NK-92 (cell line): ENCODE measurements around the gene CEP131.

Experiments used
- DNase-seq: peaks from one replicate; lab custom pipeline; 2025; ENCODE audit not compliant: unreplicated experiment; lab: John Stamatoyannopoulos, UW

Gene CEP131

GRCh38 chr17:81189670-81190530 is 32.9 kb downstream of the CEP131 start:
- no peak for DNase-seq

GRCh38 chr17:81189016-81189415 is 33.7 kb downstream of the CEP131 start:
- no peak for DNase-seq

DNA sequence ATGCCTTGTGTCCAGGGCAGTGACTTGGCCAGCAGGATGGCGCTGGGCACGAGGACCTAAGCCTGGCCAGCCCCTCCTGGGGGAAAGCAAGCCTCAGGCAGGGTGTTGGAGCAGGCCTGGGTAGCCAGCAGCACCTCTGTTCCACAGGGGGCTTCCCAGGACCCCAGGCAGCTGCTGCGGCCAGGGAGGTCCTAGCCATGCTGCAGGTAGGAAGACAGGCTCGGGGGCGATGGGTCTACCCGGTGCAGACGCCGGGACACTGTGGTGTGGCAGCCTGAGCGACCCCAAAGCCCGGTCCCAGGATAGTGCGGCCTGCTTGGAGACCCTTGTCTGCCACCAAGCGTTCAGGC is 34.3 kb downstream of the CEP131 start:
- DNase-seq, result no peak

DNA sequence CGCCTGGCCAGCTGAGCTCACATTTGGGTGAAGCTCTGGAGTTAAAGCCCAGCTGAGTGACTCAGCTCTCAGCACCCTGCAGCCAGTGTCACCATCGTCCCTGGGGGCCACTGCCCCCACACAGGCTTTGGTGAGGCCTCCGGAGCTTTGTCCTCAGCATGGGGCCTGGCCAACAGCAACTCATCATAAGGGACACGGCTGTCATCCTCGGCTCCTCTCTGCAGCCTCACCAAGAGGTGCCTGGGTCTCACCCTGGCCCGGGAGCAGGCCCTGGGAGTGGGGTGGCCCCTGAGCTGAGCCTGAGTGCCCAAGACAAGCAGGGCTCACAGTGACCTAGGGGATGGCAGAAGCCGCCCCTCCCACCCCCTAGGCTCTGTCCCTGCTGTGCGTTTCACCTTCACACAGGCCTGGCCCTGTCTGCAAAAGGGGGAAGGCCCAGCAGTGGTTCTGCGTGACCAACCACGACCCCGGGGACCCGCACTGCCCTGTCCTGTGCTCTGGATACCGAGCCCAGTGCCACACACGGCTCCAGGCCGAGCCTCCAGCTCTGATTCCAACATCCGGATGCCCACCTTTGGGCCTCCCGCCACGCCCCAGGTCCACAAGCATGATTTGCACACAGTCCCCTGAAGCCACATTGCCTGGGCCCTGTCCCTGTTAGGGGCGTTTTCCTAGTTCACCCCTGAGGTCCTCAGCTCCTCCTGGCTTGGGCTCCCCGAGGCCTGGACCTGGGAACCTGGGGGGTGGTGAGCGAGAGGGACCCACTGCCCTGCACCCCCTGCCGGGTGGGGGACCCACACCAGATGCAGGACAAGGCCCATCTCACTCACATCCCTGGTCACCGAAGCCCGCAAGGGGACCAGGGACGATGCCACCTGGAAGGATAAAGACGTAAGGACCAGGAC is 34.9 kb downstream of the CEP131 start:
- no peak for DNase-seq

DNA sequence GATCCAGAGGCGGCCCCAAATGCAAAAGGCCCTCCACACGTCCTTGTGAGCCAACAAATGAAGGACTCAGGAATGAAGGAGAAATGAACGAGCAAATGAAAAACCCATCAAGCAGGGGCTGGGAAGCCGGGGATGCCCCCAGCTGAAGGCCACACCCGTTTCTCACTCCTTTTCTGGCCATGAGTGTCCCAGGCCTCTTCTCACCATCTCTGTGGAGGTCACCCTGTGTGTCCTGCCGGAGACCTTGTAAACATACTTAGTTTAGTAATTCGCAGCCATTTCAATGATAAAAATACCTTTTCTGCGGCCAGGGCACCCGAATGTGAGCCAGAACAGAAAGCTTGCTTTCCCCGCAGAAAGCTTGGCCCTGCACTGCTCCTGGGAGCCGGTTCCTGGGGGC is 35.6 kb downstream of the CEP131 start:
- DNase-seq, result no peak

- no peak for DNase-seq
Observed at GRCh38 chr17:81186203-81186602, 36.6 kb downstream of the CEP131 start.

DNA sequence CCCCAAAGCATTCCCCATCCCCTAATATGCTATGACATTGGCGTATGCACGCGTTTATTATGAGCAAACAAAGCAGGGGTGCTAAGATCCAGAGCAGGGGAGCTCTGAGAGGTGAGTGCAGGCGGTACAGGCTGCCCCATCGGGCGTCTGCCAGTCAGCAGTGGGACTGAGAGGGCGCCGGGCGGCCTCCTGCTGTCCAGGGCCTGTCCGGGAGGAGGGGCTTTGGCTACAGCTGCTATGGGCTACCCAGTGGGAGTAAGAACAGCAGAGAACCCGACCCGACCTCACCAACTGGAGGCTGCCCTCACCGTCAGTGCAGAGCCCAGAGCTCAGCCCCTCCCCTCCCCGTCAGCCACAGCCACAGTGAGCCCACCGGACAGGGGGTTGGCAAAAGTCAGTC is 38.2 kb downstream of the CEP131 start:
- no peak for DNase-seq

GRCh38 chr17:81183807-81184206 is 39.0 kb downstream of the CEP131 start:
- no peak for DNase-seq

GRCh38 chr17:81183316-81183715 is 39.4 kb downstream of the CEP131 start:
- DNase-seq, result no peak

DNA sequence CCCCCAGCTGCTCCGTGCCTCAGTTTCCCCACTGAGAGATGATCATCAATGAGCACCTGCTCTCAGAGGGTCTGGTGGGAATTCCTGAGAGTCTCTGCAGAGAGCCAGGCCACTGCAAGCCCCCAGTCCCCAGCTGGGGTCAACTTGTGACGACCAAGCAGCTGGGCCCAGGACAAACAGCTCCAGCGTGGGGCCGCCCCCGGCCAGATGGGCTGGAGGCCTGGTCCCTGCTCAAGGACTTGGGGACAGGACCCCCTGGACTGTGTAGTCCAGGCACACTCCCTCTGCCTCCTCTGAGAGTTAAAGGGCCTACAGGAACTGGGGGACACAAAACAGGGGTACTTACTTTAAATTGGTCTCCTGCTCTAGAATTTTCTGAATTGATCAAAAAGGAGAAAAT is 40.2 kb downstream of the CEP131 start:
- no peak for DNase-seq

DNA sequence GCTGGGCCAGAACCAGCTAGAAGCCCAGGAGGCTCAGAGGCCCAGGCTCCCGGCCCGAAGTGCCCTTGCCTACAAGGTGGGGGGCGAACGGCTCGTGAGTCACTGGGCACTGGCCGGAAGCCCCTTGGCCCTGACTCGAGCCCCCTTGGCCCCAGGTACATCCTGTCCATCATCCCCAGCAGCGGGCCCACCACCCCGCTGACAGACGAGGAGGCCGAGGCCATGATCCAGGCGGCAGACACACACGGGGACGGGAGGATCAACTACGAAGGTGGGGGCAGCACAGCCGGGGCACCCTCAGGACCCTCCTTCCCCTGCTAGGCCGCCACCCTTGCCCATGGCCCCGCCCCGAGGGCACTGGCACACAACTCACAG is 41.0 kb downstream of the CEP131 start:
- DNase-seq, result no peak

DNA sequence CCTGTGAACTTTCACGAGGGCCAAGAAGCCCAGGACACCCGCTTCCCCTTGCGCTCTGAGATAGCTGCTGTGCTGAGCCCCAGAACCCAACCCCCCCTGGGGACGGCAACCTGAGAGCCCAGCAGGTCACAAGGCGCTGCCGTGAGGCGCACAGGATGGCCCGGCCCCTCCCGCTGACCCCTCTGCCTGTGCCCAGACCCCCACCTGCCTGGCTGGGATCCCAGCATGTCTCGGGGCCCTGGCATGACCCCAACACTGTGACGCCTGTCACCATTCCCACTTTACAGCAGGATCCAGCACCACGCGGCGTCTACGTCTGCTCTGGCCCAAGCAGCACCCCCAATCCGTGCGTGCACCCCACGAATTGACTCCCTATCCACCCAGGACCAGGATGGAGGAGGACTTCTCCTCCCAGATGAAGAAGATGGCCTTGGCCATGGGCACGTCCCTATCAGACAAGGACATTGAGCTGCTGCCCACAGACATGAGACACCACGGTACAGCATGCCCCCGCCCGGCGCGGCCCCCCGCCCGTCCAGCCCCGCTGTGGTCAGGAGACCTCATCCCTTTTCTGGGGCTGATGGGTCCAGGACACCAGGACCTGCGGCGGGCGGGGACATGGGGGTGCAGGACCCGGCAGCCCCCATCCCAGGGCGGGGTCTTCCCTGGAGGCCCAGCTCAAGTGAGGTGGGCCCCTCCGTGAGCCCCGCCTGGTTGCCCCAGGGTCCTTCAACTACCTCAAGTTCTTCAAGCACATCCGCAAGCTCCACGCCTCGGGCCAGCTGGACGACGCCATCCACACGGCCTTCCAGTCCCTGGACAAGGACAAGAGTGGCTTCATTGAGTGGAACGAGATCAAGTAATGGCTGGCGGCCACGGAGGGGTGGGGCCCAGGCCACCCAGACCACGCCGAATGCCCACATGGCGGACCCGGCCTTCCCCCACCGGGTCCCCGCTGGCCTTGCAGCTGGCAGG is 41.6 kb downstream of the CEP131 start:
- no peak for DNase-seq

DNA sequence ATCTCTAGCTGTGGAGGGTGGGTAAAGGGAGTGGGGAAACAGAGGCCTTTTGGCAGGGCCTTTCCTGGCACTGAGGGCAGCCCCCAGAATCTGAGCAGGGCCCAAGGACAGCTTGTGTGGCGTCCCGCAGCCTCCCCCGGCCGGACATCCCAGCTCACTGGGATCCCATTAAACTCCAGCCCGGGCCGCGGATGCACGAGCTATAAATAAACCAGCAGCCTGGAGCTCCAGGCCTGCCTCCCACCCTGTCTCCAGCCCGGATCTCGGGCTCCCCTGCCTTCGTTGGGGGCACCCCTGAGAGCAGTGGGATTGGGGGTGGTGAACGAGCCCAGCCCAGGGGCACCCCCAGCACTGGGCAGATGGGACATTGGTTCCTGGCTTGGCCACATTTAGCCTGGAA is 42.9 kb downstream of the CEP131 start:
- DNase-seq, result no peak

GRCh38 chr17:81179220-81179619 is 43.5 kb downstream of the CEP131 start:
- no peak for DNase-seq

DNA sequence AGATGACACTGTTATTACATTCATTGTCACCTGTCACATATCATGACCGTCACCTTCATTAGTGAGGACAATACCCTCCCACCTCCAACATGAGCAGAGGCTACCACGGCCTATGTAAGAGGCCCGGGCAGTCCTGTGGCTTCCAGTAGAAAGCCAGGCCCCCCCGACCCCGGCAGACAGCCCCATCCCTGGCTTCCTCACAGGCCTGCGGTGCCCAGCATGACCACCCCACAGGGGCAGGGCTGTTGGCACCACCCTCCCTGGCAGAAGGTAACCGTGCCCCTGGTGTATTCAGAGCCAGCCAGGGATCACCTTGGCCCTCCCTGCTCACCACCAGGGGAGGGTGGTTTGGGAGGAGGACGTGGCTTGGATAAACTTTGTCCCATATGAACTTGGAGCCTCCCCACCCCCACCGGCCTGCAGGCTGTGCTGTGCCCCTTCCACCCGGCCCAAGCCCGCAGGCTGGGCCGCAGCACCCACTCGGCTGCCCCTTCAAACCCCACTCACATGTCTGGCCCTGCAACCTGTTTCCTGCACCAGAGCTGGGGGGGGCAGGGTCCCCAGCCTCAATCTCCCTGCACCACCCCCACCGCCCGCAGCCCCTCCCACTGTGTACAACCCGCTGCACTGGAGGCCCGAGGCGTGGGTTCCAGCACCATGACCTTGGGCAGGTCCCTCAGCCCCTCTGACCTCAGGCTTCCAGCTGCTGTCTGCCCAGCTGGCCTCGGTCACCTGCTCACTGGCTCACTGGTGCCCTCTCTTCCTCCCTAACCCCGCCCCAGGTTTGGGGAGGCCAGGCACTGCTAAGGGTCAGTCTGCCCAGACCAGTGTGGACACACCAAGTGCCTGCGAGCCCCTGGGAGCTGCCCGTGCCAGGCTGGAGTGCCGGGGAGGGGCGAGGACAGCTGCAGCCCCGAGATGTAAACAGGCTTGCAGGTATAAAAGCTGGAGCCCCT is 44.4 kb downstream of the CEP131 start:
- no peak for DNase-seq

- no peak for DNase-seq
Observed at GRCh38 chr17:81176666-81177065, 46.1 kb downstream of the CEP131 start.

DNA sequence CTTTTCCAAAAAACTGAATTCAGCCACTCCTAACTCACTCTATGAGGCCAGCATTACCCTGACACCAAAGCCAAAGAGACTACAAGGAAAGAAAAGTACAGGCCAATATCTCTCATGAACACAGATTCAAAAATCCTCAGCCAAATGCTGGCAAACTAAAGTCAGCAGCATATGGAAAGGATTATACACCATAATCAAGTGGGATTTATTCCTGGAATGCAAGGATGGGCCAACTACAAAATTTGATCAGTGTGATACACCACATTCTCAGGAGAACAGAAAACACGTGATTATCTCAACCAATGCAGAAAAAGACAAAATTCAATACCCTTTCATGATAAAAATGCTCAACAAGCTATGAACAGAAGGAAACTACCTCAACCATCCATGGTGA is 49.0 kb downstream of the CEP131 start:
- no peak for DNase-seq

- no peak for DNase-seq
Observed at GRCh38 chr17:81173052-81173761, 49.6 kb downstream of the CEP131 start.

- DNase-seq, result no peak
Observed at GRCh38 chr17:81171941-81172340, 50.8 kb downstream of the CEP131 start.
